Activated CD8-positive, alpha-beta T cell treated with anti-CD3 and anti-CD28 coated beads for 36 hours (primary cell): ENCODE data around the gene PPP3CA. TPM values are rescaled to one million over a fixed set of nuclear protein-coding genes. Genes with fewer than 3 reads are reported as not detected.

Experiments used
- ATAC-seq: fragments of 200-7000 bp; cut with Tn5 transposase; one replicate; pipeline ENCODE4 v1.10.0; 2021; ENCODE audit warnings: mild to moderate bottlenecking, moderate library complexity
- CTCF ChIA-PET: fragments of 350-600 bp; sonication (Branson Sonifier 250); formaldehyde crosslinking; loops from one replicate; lab custom pipeline; 2021; ENCODE audit warnings: antibody characterized with exemption; lab: Charles Lee
- POLR2A ChIA-PET: fragments of 350-600 bp; sonication (Branson Sonifier 250); formaldehyde crosslinking; loops from one replicate; lab custom pipeline; 2021; ENCODE audit warnings: antibody characterized with exemption; lab: Charles Lee
- DNase-seq: peaks from one replicate; pipeline ENCODE4 v3.0.0-alpha.2; 2020
- H3K27ac Mint-ChIP-seq: one replicate; pipeline ENCODE4 v1.8.0; 2021; ENCODE audit warnings: mild to moderate bottlenecking, mixed read lengths
- H3K27me3 Mint-ChIP-seq: one replicate; pipeline ENCODE4 v1.8.0; 2021; ENCODE audit warnings: mixed read lengths
- H3K36me3 Mint-ChIP-seq: one replicate; pipeline ENCODE4 v1.8.0; 2021; ENCODE audit warnings: low read depth, mixed read lengths
- H3K4me1 Mint-ChIP-seq: one replicate; pipeline ENCODE4 v1.8.0; 2021; ENCODE audit warnings: low read depth, mixed read lengths
- H3K4me3 Mint-ChIP-seq: one replicate; pipeline ENCODE4 v1.8.0; 2021; ENCODE audit warnings: mild to moderate bottlenecking, moderate library complexity, mixed read lengths
- H3K9me3 Mint-ChIP-seq: one replicate; pipeline ENCODE4 v1.8.0; 2021; ENCODE audit warnings: mixed read lengths
- CTCF ChIP-seq: fragments of 200-600 bp; IDR thresholded peaks from one replicate; pipeline ENCODE4 v1.8.0; 2022; ENCODE audit warnings: antibody characterized with exemption, mild to moderate bottlenecking
- intact Hi-C: fragments of 100-400 bp; cut with micrococcal nuclease; formaldehyde crosslinking; loops from one replicate; pipeline ENCODE4 v1.10.0; 2022
- total RNA-seq, 2 experiments: library from RNA; stranded (reverse); gene quantifications; one replicate each; pipeline ENCODE4 v1.2.3, GENCODE V29; 2021

The PPP3CA gene
- total RNA-seq, 2 experiments from 2014 or later = 11.8 to 12.7 TPM

- DNase-seq = no peak
- Mint-ChIP-seq H3K9me3 (no peaks in the 10 kb centered on the region), H3K36me3 (no peaks in the 10 kb centered on the region), H3K27ac (no peak overlapping the region), H3K4me3 (no peak overlapping the region), H3K4me1 (peaks cover 30% of the 10 kb centered on the region), H3K27me3 (no peaks in the 10 kb centered on the region)
- ATAC-seq = no peak
- intact Hi-C loops = no loop called here
- no peak for TF ChIP-seq CTCF
- POLR2A ChIA-PET = no interaction called here
- CTCF ChIA-PET = no interaction called here
Observed at GRCh38 chr4:101258883-101259282, 88.4 kb downstream of the PPP3CA start.

GRCh38 chr4:101256222-101256621, 91.1 kb downstream of the PPP3CA start:
- Mint-ChIP-seq H3K27ac (no peak overlapping the region), H3K27me3 (no peaks in the 10 kb centered on the region), H3K4me3 (no peak overlapping the region), H3K36me3 (no peaks in the 10 kb centered on the region), H3K4me1 (peaks cover 42% of the 10 kb centered on the region), H3K9me3 (no peaks in the 10 kb centered on the region)
- ChIA-PET POLR2A (no interaction called here), CTCF (no interaction called here)
- TF ChIP-seq CTCF = no peak
- ATAC-seq (no peak), DNase-seq (no peak)
- intact Hi-C loops = no loop called here

- ATAC-seq = no peak
Observed at GRCh38 chr4:101254776-101255175, 92.5 kb downstream of the PPP3CA start.

GRCh38 chr4:101253121-101253520, 94.2 kb downstream of the PPP3CA start:
- TF ChIP-seq CTCF = no peak
- Mint-ChIP-seq H3K4me3 (no peak overlapping the region), H3K27me3 (no peaks in the 10 kb centered on the region), H3K36me3 (no peaks in the 10 kb centered on the region), H3K4me1 (peaks cover 17% of the 10 kb centered on the region), H3K27ac (no peak overlapping the region), H3K9me3 (no peaks in the 10 kb centered on the region)
- ATAC-seq = no peak
- ChIA-PET POLR2A (no interaction called here), CTCF (interaction anchor here (1.2 kb wide), 1 partner anchor 11 kb away, joined by 3 read pairs; no protein-coding TSS in a partner anchor)
- DNase-seq = no peak
- intact Hi-C loops = no loop called here

More at GRCh38 chr4:101254776-101255175, 92.5 kb downstream of the PPP3CA start:
- CTCF ChIA-PET = no interaction called here
- intact Hi-C loops = no loop called here
- Mint-ChIP-seq H3K4me3 (no peak overlapping the region), H3K36me3 (no peaks in the 10 kb centered on the region), H3K9me3 (no peaks in the 10 kb centered on the region), H3K27ac (no peak overlapping the region), H3K4me1 (peaks cover 30% of the 10 kb centered on the region), H3K27me3 (no peaks in the 10 kb centered on the region)
- POLR2A ChIA-PET = no interaction called here
- no peak for TF ChIP-seq CTCF
- DNase-seq = no peak

GRCh38 chr4:101252721-101253120, 94.6 kb downstream of the PPP3CA start:
- intact Hi-C loops = no loop called here
- peaks cover 17% of the 10 kb centered on the region for H3K4me1 Mint-ChIP-seq
- no peaks in the 10 kb centered on the region for H3K36me3 Mint-ChIP-seq
- no peak for TF ChIP-seq CTCF
- H3K4me3 Mint-ChIP-seq = no peak overlapping the region
- no peak overlapping the region for H3K27ac Mint-ChIP-seq
- ChIA-PET CTCF (interaction anchor here (1.2 kb wide), 1 partner anchor 11 kb away, joined by 3 read pairs; no protein-coding TSS in a partner anchor), POLR2A (no interaction called here)
- H3K9me3 Mint-ChIP-seq = no peaks in the 10 kb centered on the region
- ATAC-seq = no peak
- DNase-seq = no peak
- no peaks in the 10 kb centered on the region for H3K27me3 Mint-ChIP-seq
